Keratinocyte (primary cell): Measurements from ENCODE around the gene GFRA4. TPM values are rescaled to one million over a fixed set of nuclear protein-coding genes. Genes with fewer than 3 reads are reported as not detected.

Experiments
- DNase-seq: peaks from one replicate; pipeline ENCODE4 v3.0.0-alpha.2; 2011; ENCODE audit warnings: low read depth, missing footprints, low spot score
- FAIRE-seq: peaks from 2 replicates; lab custom pipeline; 2011; peaks lifted over from hg19 to GRCh38; lab: Jason Lieb, UNC
- H2AFZ ChIP-seq: 2 replicates; pipeline ENCODE4 v1.6.0; 2012; ENCODE audit warnings: low read length, control low read depth, inconsistent platforms; ENCODE audit not compliant: control insufficient read depth
- H3K27ac ChIP-seq: 2 replicates; pipeline ENCODE4 v1.5.1; 2011; ENCODE audit warnings: low read length; ENCODE audit not compliant: control insufficient read depth, insufficient read depth
- H3K27me3 ChIP-seq: 3 replicates; pipeline ENCODE4 v1.6.0; 2011; ENCODE audit warnings: low read length; ENCODE audit not compliant: control insufficient read depth, insufficient read depth; ENCODE audit errors: extremely low read depth
- H3K36me3 ChIP-seq, 2 experiments: 2 replicates in 1 of 2; 3 replicates in 1 of 2; pipeline ENCODE4 v1.5.1; 2011; ENCODE audit warnings: low read length in 2 of 2, mild to moderate bottlenecking in 1 of 2; ENCODE audit not compliant: control insufficient read depth in 2 of 2, insufficient read depth in 2 of 2; ENCODE audit errors: extremely low read depth in 1 of 2
- H3K4me1 ChIP-seq: 3 replicates; pipeline ENCODE4 v1.5.1; 2011; ENCODE audit warnings: low read length; ENCODE audit not compliant: control insufficient read depth, insufficient read depth; ENCODE audit errors: extremely low read depth
- H3K4me2 ChIP-seq: 3 replicates; pipeline ENCODE4 v1.6.0; 2011; ENCODE audit warnings: low read depth, low read length; ENCODE audit not compliant: control insufficient read depth, insufficient read depth; ENCODE audit errors: extremely low read depth
- H3K4me3 ChIP-seq, 3 experiments: fragments of 200-600 bp in 1 of 3; sonication (generic) in 1 of 3; 2 replicates in 2 of 3; 3 replicates in 1 of 3; pipeline ENCODE4 v1.5.1; 2011 to 2016; ENCODE audit warnings: low read length in 3 of 3, mild to moderate bottlenecking in 3 of 3, control low read depth in 2 of 3, inconsistent platforms in 1 of 3, low read depth in 1 of 3, mixed read lengths in 1 of 3, mixed run types in 1 of 3, moderate library complexity in 1 of 3; ENCODE audit not compliant: control insufficient read depth in 2 of 3, insufficient read depth in 2 of 3; ENCODE audit errors: extremely low read depth in 1 of 3
- H3K79me2 ChIP-seq: 2 replicates; pipeline ENCODE4 v1.6.0; 2012; ENCODE audit warnings: low read length; ENCODE audit not compliant: control insufficient read depth, insufficient read depth
- H3K9ac ChIP-seq: 3 replicates; pipeline ENCODE4 v1.6.0; 2011; ENCODE audit warnings: low read length; ENCODE audit not compliant: control insufficient read depth, insufficient read depth; ENCODE audit errors: extremely low read depth
- H3K9me1 ChIP-seq: 3 replicates; pipeline ENCODE4 v1.6.0; 2011; ENCODE audit warnings: low read length; ENCODE audit not compliant: control insufficient read depth, insufficient read depth; ENCODE audit errors: extremely low read depth
- H3K9me3 ChIP-seq: 2 replicates; pipeline ENCODE4 v1.5.1; 2012; ENCODE audit warnings: low read depth, low read length; ENCODE audit not compliant: control insufficient read depth
- H4K20me1 ChIP-seq: 3 replicates; pipeline ENCODE4 v1.6.0; 2011; ENCODE audit warnings: low read length; ENCODE audit not compliant: control insufficient read depth, insufficient read depth; ENCODE audit errors: extremely low read depth
- EZH2 ChIP-seq: IDR thresholded peaks from one replicate; pipeline ENCODE4 v1.6.1; 2012; ENCODE audit warnings: inconsistent platforms, mild to moderate bottlenecking, low read length, moderate library complexity
- dilution Hi-C: fragments of 300-500 bp; cut with MboI; formaldehyde crosslinking; loops from one replicate; pipeline ENCODE4 v1.7.0; 2020; ENCODE audit warnings: low sequenced_read_pairs; ENCODE audit not compliant: extremely low pct_ligation_motif_present
- polyA plus RNA-seq, 5 experiments: library from polyadenylated mRNA; depleted of rRNA in 3 of 5; stranded (reverse) in 3 of 5; stranded (forward) in 1 of 5; unstranded in 1 of 5; fragments of >200 nt; gene quantifications; 1 replicate in 1 of 5; 2 replicates in 3 of 5; 3 replicates in 1 of 5; pipeline versions ENCODE4 v1.2.1 to v1.2.3, GENCODE V29; 2011 to 2012; ENCODE audit warnings: missing spikeins in 2 of 5, low read depth in 1 of 5, low replicate concordance in 1 of 5
- TF ChIP-seq, protein P1 (sequence below), 3 experiments: IDR thresholded peaks in 1 of 3; conservative IDR thresholded peaks in 1 of 3; optimal IDR thresholded peaks in 1 of 3; 2 replicates in 2 of 3; 3 replicates in 1 of 3; pipeline versions ENCODE3 to v1.5.1; 2011; ENCODE audit warnings: low read length in 3 of 3, mild to moderate bottlenecking in 3 of 3, moderate library complexity in 2 of 3, control low read depth in 1 of 3, inconsistent platforms in 1 of 3; ENCODE audit not compliant: insufficient read depth in 2 of 3; ENCODE audit errors: extremely low read depth in 1 of 3

Gene GFRA4
- polyA plus RNA-seq, 1 donor (not counting 4 experiments of a cell fraction or from before 2014, with no cell fraction given): not detected

DNA sequence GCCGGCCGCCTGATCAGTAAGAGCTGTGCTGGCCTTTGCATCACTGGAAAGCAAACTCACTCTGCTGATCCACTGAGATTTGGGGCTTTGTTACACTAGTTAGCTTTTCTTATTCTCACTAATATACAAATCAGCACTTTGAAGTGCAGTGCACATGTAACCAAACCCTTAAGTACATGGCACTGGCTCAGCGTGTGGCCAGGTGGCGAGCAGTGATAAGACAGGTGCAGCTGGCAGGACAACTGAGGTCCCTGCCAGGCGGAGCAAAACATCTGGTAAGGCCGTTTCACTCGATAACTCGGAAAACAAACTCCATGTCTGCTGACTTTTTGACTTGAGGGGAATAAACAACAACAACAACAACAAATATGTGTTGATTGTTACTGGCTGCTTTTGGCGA lies 11.0 kb downstream of the GFRA4 start:
- peaks cover 4% of the 10 kb centered on the region for H3K27me3 ChIP-seq
- H3K9ac ChIP-seq: no peak overlapping the region
- no peaks in the 10 kb centered on the region for H4K20me1 ChIP-seq
- H3K4me2 ChIP-seq: no peak overlapping the region
- dilution Hi-C loops: no loop called here
- no peak overlapping the region for H3K27ac ChIP-seq
- no peaks in the 10 kb centered on the region for H3K4me1 ChIP-seq
- H3K9me3 ChIP-seq: no peaks in the 10 kb centered on the region
- H3K9me1 ChIP-seq: no peaks in the 10 kb centered on the region
- peaks cover 0 to 1% of the 10 kb centered on the region in 2 experiments for H3K36me3 ChIP-seq
- no peak for DNase-seq
- H2AFZ ChIP-seq: no peak overlapping the region
- FAIRE-seq: no peak
- H3K4me3 ChIP-seq: no peak overlapping the region
- no peaks in the 10 kb centered on the region for H3K79me2 ChIP-seq
- TF ChIP-seq EZH2: no peak
- TF ChIP-seq, protein P1, sequence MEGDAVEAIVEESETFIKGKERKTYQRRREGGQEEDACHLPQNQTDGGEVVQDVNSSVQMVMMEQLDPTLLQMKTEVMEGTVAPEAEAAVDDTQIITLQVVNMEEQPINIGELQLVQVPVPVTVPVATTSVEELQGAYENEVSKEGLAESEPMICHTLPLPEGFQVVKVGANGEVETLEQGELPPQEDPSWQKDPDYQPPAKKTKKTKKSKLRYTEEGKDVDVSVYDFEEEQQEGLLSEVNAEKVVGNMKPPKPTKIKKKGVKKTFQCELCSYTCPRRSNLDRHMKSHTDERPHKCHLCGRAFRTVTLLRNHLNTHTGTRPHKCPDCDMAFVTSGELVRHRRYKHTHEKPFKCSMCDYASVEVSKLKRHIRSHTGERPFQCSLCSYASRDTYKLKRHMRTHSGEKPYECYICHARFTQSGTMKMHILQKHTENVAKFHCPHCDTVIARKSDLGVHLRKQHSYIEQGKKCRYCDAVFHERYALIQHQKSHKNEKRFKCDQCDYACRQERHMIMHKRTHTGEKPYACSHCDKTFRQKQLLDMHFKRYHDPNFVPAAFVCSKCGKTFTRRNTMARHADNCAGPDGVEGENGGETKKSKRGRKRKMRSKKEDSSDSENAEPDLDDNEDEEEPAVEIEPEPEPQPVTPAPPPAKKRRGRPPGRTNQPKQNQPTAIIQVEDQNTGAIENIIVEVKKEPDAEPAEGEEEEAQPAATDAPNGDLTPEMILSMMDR (optimal IDR thresholded peaks at IDR 0.05 in 1 of 3, IDR thresholded peaks at IDR 0.05 in 1 of 3, conservative IDR thresholded peaks at IDR 0.05 in 1 of 3; ENCODE audit: extremely low read depth in 1 of 3, insufficient read depth in 2 of 3, low read length in 3 of 3): no peak

- dilution Hi-C loops: no loop called here
- Histone ChIP-seq H3K79me2 (no peaks in the 10 kb centered on the region), H3K27me3 (no peaks in the 10 kb centered on the region), H4K20me1 (no peaks in the 10 kb centered on the region), H3K9me1 (no peaks in the 10 kb centered on the region), H3K9ac (no peak overlapping the region), H3K36me3 (peaks cover 0 to 1% of the 10 kb centered on the region in 2 experiments), H3K27ac (no peak overlapping the region), H3K4me3 (no peak overlapping the region), H3K4me1 (no peaks in the 10 kb centered on the region), H3K9me3 (no peaks in the 10 kb centered on the region), H2AFZ (no peak overlapping the region), H3K4me2 (no peak overlapping the region)
- FAIRE-seq: no peak
- TF ChIP-seq, protein P1 (optimal IDR thresholded peaks at IDR 0.05 in 1 of 3, IDR thresholded peaks at IDR 0.05 in 1 of 3, conservative IDR thresholded peaks at IDR 0.05 in 1 of 3; ENCODE audit: extremely low read depth in 1 of 3, insufficient read depth in 2 of 3, low read length in 3 of 3): no peak
- TF ChIP-seq EZH2: no peak
- DNase-seq: no peak
These were observed 11.8 kb downstream of the GFRA4 start for GRCh38 chr20:3651204-3651962.
